Stomach (tissue), 9 donors: Measurements from ENCODE around the gene KLK12. TPM values are rescaled to one million over a fixed set of nuclear protein-coding genes. Genes with fewer than 3 reads are reported as not detected.

Source experiments
- DNase-seq, 2 donors: peaks; one replicate each; pipeline versions ENCODE4 v3.0.0 to v3.0.0-alpha.2; 2013 to 2019
- H3K27ac ChIP-seq, 5 donors: fragments of 200-600 bp in 4 of 5; sonication (generic) in 4 of 5; one replicate each; pipeline ENCODE4 v1.5.1; 2013 to 2019; ENCODE audit warnings: mild to moderate bottlenecking in 1 of 5, moderate library complexity in 1 of 5
- H3K27me3 ChIP-seq, 3 donors: fragments of 200-600 bp; sonication (generic); one replicate each; pipeline ENCODE4 v1.5.1; 2017 to 2019; ENCODE audit warnings: mixed run types in 1 of 3
- H3K36me3 ChIP-seq, 4 donors: fragments of 200-600 bp; sonication (generic); 1 replicate in 3 of 4; 2 replicates in 1 of 4; pipeline ENCODE4 v1.5.1; 2016 to 2019
- H3K4me1 ChIP-seq, 4 donors: fragments of 200-600 bp; sonication (generic); one replicate each; pipeline ENCODE4 v1.5.1; 2016 to 2019
- H3K4me3 ChIP-seq, 4 donors: fragments of 200-600 bp; sonication (generic) in 3 of 4; one replicate each; pipeline ENCODE4 v1.5.1; 2016 to 2019; ENCODE audit warnings: mild to moderate bottlenecking in 1 of 4
- H3K9me3 ChIP-seq, 4 donors: fragments of 200-600 bp; sonication (generic); one replicate each; pipeline ENCODE4 v1.5.1; 2016 to 2019
- CTCF ChIP-seq, 7 experiments: fragments of 450-650 bp in 4 of 7; fragments of 200-600 bp in 3 of 7; sonication (generic) in 3 of 7; IDR thresholded peaks; one replicate each; pipeline ENCODE4 v1.5.1; 2016 to 2019; ENCODE audit warnings: antibody characterized with exemption in 7 of 7, control low read depth in 2 of 7, mild to moderate bottlenecking in 1 of 7
- EP300 ChIP-seq: sonication (generic); formaldehyde crosslinking; IDR thresholded peaks from one replicate; pipeline ENCODE4 v1.6.1; 2017; ENCODE audit warnings: antibody characterized with exemption
- POLR2A ChIP-seq, 4 donors: fragments of 450-650 bp; IDR thresholded peaks; one replicate each; pipeline ENCODE4 v1.6.1; 2016; ENCODE audit warnings: antibody characterized with exemption in 4 of 4, control low read depth in 2 of 4, mild to moderate bottlenecking in 1 of 4, moderate library complexity in 1 of 4
- POLR2AphosphoS5 ChIP-seq, 3 donors: sonication (generic); formaldehyde crosslinking; IDR thresholded peaks; one replicate each; pipeline ENCODE4 v1.6.1; 2016; ENCODE audit warnings: antibody characterized with exemption in 3 of 3
- WGBS, 5 donors: extraction: QIAGEN DNeasy Blood & Tissue Kit in 3 of 5; methylation state at CpG; one replicate each; pipeline versions ENCODE4 v1.1.5 to v1.1.7; 2013 to 2018; 5-methylcytosine and 5-hydroxymethylcytosine counted together
- intact Hi-C: fragments of 100-400 bp; cut with DNase I; formaldehyde crosslinking; loops from one replicate; pipeline ENCODE4 v1.15.1; 2023; ENCODE audit warnings: low total_unique reads
- polyA plus RNA-seq, 3 donors: library from polyadenylated mRNA; stranded (reverse); fragments of 200-250 nt; gene quantifications; one replicate each; pipeline ENCODE4 v1.2.3, GENCODE V29; 2013
- total RNA-seq, 5 donors: library from RNA; depleted of rRNA; stranded (reverse); fragments of >200 nt; gene quantifications; one replicate each; pipeline versions ENCODE4 v1.1.0 to v1.2.3, GENCODE V29; 2014 to 2016
- donor health status: healthy with polysubstance abuse.
- donor health status: Bipolar disorder and iron deficiency.
- donor health status: healthy.

Gene KLK12
- total and polyA plus RNA-seq, 8 donors, result 2.0 to 26.5 TPM; not detected in 6

GRCh38 chr19:50979758-50980157 is 55.0 kb downstream of the KLK12 start:
- Histone ChIP-seq H3K9me3 (no peaks in the 10 kb centered on the region), H3K36me3 (no peaks in the 10 kb centered on the region), H3K27ac (no peak overlapping the region), H3K27me3 (peaks cover 3 to 94% (median 26%) of the 10 kb centered on the region in 3 donors), H3K4me3 (no peak overlapping the region), H3K4me1 (no peaks in the 10 kb centered on the region)
- DNase-seq, result no peak
- TF ChIP-seq POLR2A (IDR thresholded peaks at IDR 0.05) (no peak), POLR2AphosphoS5 (IDR thresholded peaks at IDR 0.05) (no peak), CTCF (IDR thresholded peaks at IDR 0.05) (no peak), EP300 (no peak)
- 38 to 45% (median 38%) methylated on average over 7 to 8 of the region's 8 CpGs for WGBS, 5 donors
- intact Hi-C loops, result no loop called here

Other genes starting within 250 kb of the KLK12 start
- not detected for gene ACP4, start 244.6 kb downstream of the KLK12 start, total RNA-seq
- gene ACP4, start 244.6 kb downstream of the KLK12 start, polyA plus RNA-seq, result not detected
- gene KLK1, start 211.2 kb downstream of the KLK12 start, total RNA-seq, result 10 to 100 TPM in 1 of 5 donors, 1 to 10 TPM in 1, not detected in 3; 4.1 to 55.0 TPM
- gene KLK1, start 211.2 kb downstream of the KLK12 start, polyA plus RNA-seq, result 10 to 100 TPM in 1 of 3 donors, 1 to 10 TPM in 2; 6.0 to 12.8 (median 6.9) TPM
- gene KLK15, start 201.4 kb downstream of the KLK12 start, total RNA-seq, result not detected
- gene KLK15, start 201.4 kb downstream of the KLK12 start, polyA plus RNA-seq, result not detected
- gene KLK3, start 180.1 kb downstream of the KLK12 start, total RNA-seq, result 100 to 1,000 TPM in 1 of 5 donors, 10 to 100 TPM in 1, not detected in 3; 46.9 to 134 TPM
- not detected for gene KLK3, start 180.1 kb downstream of the KLK12 start, polyA plus RNA-seq
- gene KLK2, start 161.6 kb downstream of the KLK12 start, total RNA-seq, result 10 to 100 TPM in 1 of 5 donors, not detected in 4; 94.6 TPM
- gene KLK2, start 161.6 kb downstream of the KLK12 start, polyA plus RNA-seq, result not detected
- not detected for gene KLK4, start 123.6 kb downstream of the KLK12 start, total RNA-seq
- gene KLK4, start 123.6 kb downstream of the KLK12 start, polyA plus RNA-seq, result not detected
- gene KLK5, start 82.0 kb downstream of the KLK12 start, total RNA-seq, result not detected
- gene KLK5, start 82.0 kb downstream of the KLK12 start, polyA plus RNA-seq, result 10 to 100 TPM in 1 of 3 donors, not detected in 2; 10.4 TPM
- gene KLK6, start 65.4 kb downstream of the KLK12 start, total RNA-seq, result not detected
- 1 to 10 TPM in 1 of 3 donors, not detected in 2; 4.5 TPM for gene KLK6, start 65.4 kb downstream of the KLK12 start, polyA plus RNA-seq
- gene KLK7, start 51.1 kb downstream of the KLK12 start, total RNA-seq, result not detected
- gene KLK7, start 51.1 kb downstream of the KLK12 start, polyA plus RNA-seq, result 1 to 10 TPM in 1 of 3 donors, not detected in 2; 7.8 TPM
- gene KLK8, start 33.4 kb downstream of the KLK12 start, total RNA-seq, result not detected
- gene KLK8, start 33.4 kb downstream of the KLK12 start, polyA plus RNA-seq, result 100 to 1,000 TPM in 1 of 3 donors, not detected in 2; 116 TPM
- 1 to 10 TPM in 1 of 5 donors, not detected in 4; 1.3 TPM for gene KLK10, start 15.3 kb downstream of the KLK12 start, total RNA-seq
- 10 to 100 TPM in 1 of 3 donors, 1 to 10 TPM in 2; 2.1 to 62.7 (median 3.8) TPM for gene KLK10, start 15.3 kb downstream of the KLK12 start, polyA plus RNA-seq
- gene KLK11, start 8.4 kb downstream of the KLK12 start, total RNA-seq, result 100 to 1,000 TPM in 1 of 5 donors, 10 to 100 TPM in 2, 1 to 10 TPM in 1, not detected in 1; 1.8 to 128 (median 26.0) TPM
- gene KLK11, start 8.4 kb downstream of the KLK12 start, polyA plus RNA-seq, result 100 to 1,000 TPM in 1 of 3 donors, 10 to 100 TPM in 2; 34.1 to 152 (median 71.8) TPM
- gene KLK13, start 30.1 kb upstream of the KLK12 start, total RNA-seq, result 1 to 10 TPM in 1 of 5 donors, not detected in 4; 10.0 TPM
- 10 to 100 TPM in 1 of 3 donors, 1 to 10 TPM in 2; 3.2 to 82.1 (median 9.5) TPM for gene KLK13, start 30.1 kb upstream of the KLK12 start, polyA plus RNA-seq
- gene KLK14, start 47.9 kb upstream of the KLK12 start, total RNA-seq, result not detected
- under 1 TPM in 2 of 3 donors, not detected in 1; 0.31 to 0.35 TPM for gene KLK14, start 47.9 kb upstream of the KLK12 start, polyA plus RNA-seq
- gene CTU1, start 73.4 kb upstream of the KLK12 start, total RNA-seq, result 10 to 100 TPM in 2 of 5 donors, 1 to 10 TPM in 2, under 1 TPM in 1; 0.58 to 47.3 (median 7.4) TPM
- gene CTU1, start 73.4 kb upstream of the KLK12 start, polyA plus RNA-seq, result 1 to 10 TPM; 2.4 to 5.3 (median 2.8) TPM
- gene SIGLEC9, start 89.9 kb upstream of the KLK12 start, total RNA-seq, result 10 to 100 TPM in 1 of 5 donors, 1 to 10 TPM in 3, not detected in 1; 1.1 to 13.9 (median 1.9) TPM
- gene SIGLEC9, start 89.9 kb upstream of the KLK12 start, polyA plus RNA-seq, result 1 to 10 TPM in 1 of 3 donors, under 1 TPM in 2; 0.61 to 3.6 (median 0.80) TPM
- gene SIGLEC7, start 107.3 kb upstream of the KLK12 start, total RNA-seq, result 1 to 10 TPM in 1 of 5 donors, under 1 TPM in 1, not detected in 3; 0.18 to 1.3 TPM
- gene SIGLEC7, start 107.3 kb upstream of the KLK12 start, polyA plus RNA-seq, result 1 to 10 TPM in 1 of 3 donors, under 1 TPM in 1, not detected in 1; 0.50 to 1.8 TPM
- 1 to 10 TPM in 2 of 5 donors, not detected in 3; 3.7 to 4.8 TPM for gene CD33, start 190.1 kb upstream of the KLK12 start, total RNA-seq
- gene CD33, start 190.1 kb upstream of the KLK12 start, polyA plus RNA-seq, result 1 to 10 TPM; 1.7 to 3.0 (median 1.7) TPM
- not detected for gene SIGLECL1, start 216.1 kb upstream of the KLK12 start, total RNA-seq
- gene SIGLECL1, start 216.1 kb upstream of the KLK12 start, polyA plus RNA-seq, result not detected